ENCODE measurements around the gene C6.

The C6 gene

DNA sequence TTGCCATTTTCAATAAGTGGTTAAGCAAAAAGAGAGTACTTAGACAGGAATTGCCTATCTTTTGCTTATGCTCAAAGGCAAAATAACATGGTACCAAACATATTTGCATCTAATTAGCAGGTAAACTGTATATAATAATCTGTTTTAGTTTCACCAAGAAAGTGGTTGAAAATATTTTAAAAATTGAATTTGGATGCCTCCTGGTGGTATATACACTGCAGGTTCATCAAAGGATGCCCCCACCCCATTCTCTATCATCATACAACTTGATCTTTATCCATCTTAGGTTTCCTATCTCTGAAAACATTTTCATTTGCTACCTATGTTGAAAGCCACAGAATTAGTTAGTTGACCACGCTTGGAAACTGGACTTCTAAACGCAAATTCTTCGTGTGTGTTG, 95.2 kb downstream of the C6 start:
- DNase-seq = no peak

DNA sequence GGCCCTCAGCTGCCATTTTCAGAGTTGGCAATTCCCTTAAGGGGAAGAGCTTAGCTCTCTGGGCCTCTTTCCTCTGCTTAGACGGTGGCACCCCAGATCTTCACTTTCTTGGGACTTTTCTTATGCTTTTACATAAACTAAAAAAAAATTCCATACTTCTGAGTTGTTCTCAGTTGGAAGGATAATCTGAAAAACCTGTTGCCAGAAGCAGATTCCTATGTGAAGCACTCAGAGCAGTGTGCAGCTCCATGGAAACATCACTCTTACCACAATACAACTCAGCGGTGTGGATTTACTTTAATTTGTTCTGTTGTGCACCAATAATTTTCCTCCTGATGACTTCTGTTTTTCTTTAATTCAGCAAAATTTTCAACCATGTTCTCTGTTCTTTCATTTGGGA, 98.1 kb downstream of the C6 start:
- peak; percentile 15 for DNase-seq

DNA sequence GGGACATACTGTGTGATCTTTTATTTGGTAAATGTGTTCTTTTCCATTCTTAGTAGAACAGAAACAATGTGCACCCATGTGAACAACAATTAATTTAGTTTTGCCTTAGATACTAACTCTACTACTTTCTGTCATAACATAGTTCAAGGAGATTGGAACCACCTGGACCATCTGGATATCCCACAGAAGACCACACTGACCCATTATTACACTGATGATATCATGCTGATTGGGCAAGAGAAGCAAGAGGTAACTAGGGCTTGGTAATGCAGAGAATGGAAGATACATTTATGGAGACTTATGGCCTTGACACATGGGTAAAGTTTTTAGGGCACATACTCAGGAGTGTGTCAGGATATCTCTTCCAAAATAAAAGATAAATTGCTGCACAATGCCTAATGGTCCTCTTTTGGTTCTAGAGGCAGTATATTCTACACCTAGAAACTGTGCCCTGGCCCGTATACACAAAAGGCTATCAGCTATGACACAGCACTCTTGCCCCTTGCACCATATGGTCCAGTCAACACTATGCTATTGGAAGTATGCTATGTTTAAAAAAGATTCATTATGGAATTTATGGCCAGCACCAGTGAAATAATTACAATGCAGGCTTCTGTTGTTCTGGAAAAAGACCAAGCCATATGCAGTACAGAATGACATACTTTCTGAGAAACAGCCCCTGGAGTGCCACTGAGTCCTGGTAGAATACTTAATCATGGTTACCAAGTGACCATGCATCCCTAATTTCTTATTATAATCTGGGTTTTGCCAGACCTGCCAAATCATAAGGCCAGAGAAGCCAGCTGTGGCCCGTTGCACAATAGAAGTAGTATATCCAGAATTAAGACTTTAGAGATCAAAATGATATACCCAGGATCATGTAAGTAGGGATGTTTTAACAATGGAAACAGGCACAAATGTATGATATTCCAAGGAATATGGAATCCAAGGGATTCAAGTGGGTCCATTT, 100.6 kb downstream of the C6 start:
- DNase-seq = no peak

DNA sequence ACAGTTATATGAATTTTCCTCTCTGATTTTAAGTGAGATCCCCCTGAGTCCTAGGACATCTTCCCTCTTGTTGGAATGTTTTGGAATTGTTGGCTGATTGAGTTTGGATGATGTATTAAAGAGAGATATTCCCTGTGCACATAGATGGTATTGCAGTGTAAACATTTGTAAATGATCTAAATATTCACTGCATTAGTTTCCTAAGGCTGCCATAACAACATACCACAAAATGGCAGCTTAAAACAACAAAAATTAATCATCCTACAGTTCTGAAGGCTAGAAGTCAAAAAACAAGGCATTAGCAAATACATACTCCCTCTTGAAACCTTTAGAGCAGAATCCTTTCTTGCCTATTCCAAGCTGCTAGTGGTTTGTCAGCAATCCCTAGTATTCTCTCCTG, 104.1 kb downstream of the C6 start:
- no peak for DNase-seq

DNA sequence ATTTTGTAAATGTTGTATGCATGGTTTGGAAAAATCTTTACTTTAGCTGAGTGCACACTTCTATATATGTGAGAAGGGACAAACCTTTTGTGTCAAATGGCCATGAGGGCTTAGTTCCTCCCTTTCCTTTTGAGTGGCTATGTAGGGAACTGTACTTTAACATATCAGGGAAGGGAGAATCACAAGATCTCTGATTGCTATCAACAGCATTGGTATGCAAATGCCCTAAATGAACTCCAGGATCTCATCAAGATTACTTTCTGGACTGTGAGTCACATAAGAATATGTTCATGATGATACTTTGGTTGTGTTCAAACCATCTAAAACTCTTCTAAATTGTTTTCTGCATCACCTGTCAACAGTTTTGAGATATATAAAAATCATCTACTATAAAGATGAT, 111.0 kb downstream of the C6 start:
- no peak for DNase-seq

DNA sequence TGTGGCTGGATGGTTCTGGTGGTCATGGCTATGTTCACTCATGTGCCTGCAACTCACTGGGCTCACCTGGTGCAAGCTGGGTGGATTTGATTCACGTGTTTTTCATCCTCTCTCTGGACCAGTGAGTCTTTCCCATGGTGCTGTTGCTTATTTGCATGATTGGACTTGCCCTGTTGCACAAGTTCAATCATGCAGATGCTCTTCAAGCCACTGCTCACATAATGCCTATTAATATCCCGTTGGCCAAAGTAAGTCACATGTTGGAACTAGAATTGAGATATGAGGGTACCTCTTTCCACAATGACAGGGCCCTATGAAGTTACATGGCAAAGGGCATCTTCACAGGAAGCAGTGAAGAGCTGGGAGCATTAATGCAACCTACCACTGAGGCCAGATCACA, 115.7 kb downstream of the C6 start:
- no peak for DNase-seq

DNA sequence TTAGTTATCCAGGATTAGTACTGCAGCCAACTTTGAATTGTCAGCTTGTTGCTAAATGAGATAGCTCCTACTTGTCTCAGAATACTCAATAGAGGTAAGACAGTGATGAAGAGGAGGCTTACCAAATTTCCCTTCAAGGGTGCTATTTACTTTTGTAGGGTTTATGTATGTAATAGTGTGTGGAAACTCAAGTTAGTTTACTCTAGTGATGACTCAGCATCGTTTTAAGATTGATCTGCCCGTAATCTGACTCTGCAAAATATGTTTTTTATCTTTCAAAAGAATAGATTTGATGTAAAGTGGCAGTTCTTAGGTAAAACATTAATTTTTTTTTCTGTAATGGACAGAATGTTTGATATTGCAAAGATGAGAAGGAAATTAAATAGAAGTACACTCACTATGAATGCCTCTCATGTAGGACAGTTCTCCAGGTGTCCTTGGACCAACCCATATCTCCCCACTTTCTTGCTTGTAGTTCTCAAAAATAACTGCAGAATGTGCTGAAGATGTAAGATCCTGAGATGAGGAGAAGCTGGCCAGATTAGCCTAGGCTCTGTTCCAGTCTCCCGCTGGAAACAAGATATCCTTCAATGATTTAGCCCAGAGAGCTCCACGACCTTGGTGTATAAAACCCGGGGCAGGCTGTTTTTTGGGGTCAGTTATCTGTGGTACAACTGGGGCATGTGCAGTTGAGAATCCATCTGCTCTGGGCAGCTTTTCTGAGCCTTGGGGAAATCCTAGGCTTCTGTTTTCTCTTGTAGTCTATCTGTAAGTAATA, 117.8 kb downstream of the C6 start:
- DNase-seq = no peak

DNA sequence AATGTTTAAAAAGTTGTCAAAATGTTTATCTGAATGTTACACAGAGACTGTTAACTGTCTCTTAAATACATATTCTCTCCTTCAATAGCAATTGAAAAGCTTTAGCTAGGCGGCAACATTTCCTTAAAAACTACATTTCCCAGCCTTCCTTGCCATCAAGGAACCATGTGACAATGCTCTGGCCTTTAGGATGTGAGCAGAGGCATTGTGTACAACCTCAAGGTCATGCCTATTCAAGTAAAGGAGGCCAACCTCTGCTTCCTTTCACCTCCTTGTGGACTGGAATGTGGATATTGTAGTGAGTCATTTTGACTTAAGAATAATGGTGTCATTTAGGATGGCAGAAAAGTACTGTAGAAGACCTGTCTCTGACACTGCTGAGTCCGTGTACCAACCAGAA, 118.5 kb downstream of the C6 start:
- DNase-seq = no peak

DNA sequence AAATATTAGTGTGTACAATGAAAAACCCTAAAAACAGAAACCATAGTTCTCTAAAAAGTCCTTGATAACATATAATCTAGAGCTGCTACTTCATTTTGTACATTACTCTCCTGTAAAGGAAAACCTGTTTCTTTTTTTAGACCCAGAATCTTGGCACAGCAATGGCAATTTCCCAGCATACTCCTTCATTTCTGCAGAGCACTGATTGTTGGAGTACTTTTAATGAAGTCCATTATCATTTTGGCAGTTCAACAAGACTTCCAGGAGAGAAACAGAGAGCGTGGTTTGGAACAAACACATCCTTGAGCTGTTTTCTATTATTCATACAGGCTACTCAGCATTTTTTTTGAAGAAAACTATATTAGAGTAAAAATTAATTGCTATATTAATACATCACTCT, 119.5 kb downstream of the C6 start:
- DNase-seq = no peak

Data from NCI-H226 (cell line).